A673 (cell line): Measurements from ENCODE around the gene IQUB.

Source experiments
- CTCF ChIP-seq: fragments of 300-800, 200-600 bp; sonication (generic); conservative IDR thresholded peaks from 2 replicates; pipeline ENCODE4 v1.5.1; 2017; ENCODE audit warnings: low read depth, mild to moderate bottlenecking, antibody characterized with exemption, low read length, moderate library complexity, mixed read lengths
- EZH2 ChIP-seq: fragments of 200-600 bp; sonication (generic); IDR thresholded peaks from 2 replicates; pipeline ENCODE4 v1.6.1; 2017; ENCODE audit warnings: borderline replicate concordance, low read depth, mild to moderate bottlenecking, mixed read lengths, antibody characterized with exemption, low read length; ENCODE audit not compliant: poor library complexity, severe bottlenecking

DNA sequence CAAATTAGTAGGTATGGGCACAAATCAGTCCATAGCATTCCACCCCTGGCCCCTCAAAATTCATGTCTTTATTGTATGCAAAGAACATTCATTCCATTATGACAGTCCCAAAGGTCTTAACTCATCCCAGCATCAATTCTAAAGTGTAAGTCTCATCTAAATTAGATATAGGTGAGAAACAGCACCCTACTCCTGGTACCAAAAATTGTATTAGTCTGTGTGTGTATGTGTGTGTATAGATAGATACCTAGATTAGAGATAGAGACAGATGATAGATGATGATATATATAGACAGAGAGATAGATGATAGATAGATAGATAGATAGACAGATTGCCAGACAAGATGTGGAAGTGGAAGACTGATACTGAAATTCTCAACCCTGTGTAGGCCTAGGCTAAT, 109.9 kb downstream of the IQUB start:
- TF ChIP-seq CTCF (no peak), EZH2 (no peak)
